A549 (cell line): ENCODE data around the gene PGM2L1. TPM values are rescaled to one million over a fixed set of nuclear protein-coding genes. Genes with fewer than 3 reads are reported as not detected.
"Not testable (repeated sequence)": the region's sequence is repeated elsewhere in the genome, so short reads cannot be mapped to it uniquely, and the experiment has no call there.

Source experiments
- ATAC-seq, 2 experiments: fragments of 200-7000 bp in 1 of 2; fragments of >200 bp in 1 of 2; cut with Nextera tagmentation in 1 of 2; cut with Tn5 transposase in 1 of 2; 3 replicates each; pipeline versions ENCODE4 v1.8.0 to v1.9.1; 2018 to 2020; ENCODE audit warnings: mild to moderate bottlenecking in 1 of 2, moderate library complexity in 1 of 2
- CTCF ChIA-PET: fragments of 300-600 bp; sonication (Branson Sonifier 250); formaldehyde crosslinking; extraction: SDS; loops from one replicate; lab custom pipeline; 2021; ENCODE audit warnings: antibody characterized with exemption, inconsistent platforms; lab: Yijun Ruan, JAX
- POLR2A ChIA-PET: fragments of 350-600 bp; formaldehyde crosslinking; extraction: SDS; loops from one replicate; lab custom pipeline; 2021; ENCODE audit warnings: antibody characterized with exemption, inconsistent platforms; lab: Yijun Ruan, JAX
- DNase-seq, 2 experiments: peaks; one replicate each; pipeline versions ENCODE4 v3.0.0 to v3.0.0-alpha.2; 2011 to 2016; ENCODE audit warnings: low read depth in 1 of 2, low spot score in 1 of 2
- FAIRE-seq: peaks from 2 replicates; lab custom pipeline; 2011; peaks lifted over from hg19 to GRCh38; lab: Jason Lieb, UNC
- H3K27ac ChIP-seq, 2 experiments: fragments of >200 bp; sonication (Bioruptor Twin); formaldehyde crosslinking; 3 replicates each; pipeline ENCODE4 v1.5.1; 2016 to 2017
- H3K4me1 ChIP-seq: fragments of >200 bp; sonication (Bioruptor Twin); formaldehyde crosslinking; 3 replicates; pipeline ENCODE4 v1.6.1; 2016
- H3K4me2 ChIP-seq: fragments of >200 bp; sonication (Bioruptor Twin); formaldehyde crosslinking; 3 replicates; pipeline ENCODE4 v1.6.1; 2016
- H3K4me3 ChIP-seq: fragments of >200 bp; sonication (Bioruptor Twin); formaldehyde crosslinking; 3 replicates; pipeline ENCODE4 v1.5.1; 2016
- H3K9me3 ChIP-seq: fragments of >200 bp; sonication (Bioruptor Twin); formaldehyde crosslinking; 3 replicates; pipeline ENCODE4 v1.6.1; 2016
- CHD2 ChIP-seq: fragments of 150-350 bp; IDR thresholded peaks from 2 replicates; pipeline ENCODE4 v1.6.1; 2014; ENCODE audit warnings: low read length; ENCODE audit not compliant: partially characterized antibody
- FOSB ChIP-seq: fragments of 250-450 bp; sonication (Bioruptor Pico); IDR thresholded peaks from 2 replicates; pipeline ENCODE4 v1.5.0; 2020; ENCODE audit warnings: mild to moderate bottlenecking, moderate library complexity
- FOSL2 ChIP-seq, 2 experiments: fragments of 450-650 bp in 1 of 2; fragments of >200 bp in 1 of 2; sonication (Bioruptor Twin) in 1 of 2; formaldehyde crosslinking; IDR thresholded peaks; 2 replicates each; pipeline versions ENCODE4 v1.5.0 to v1.6.1; 2016 to 2020; ENCODE audit warnings: mild to moderate bottlenecking in 1 of 2, moderate library complexity in 1 of 2
- FOXS1 ChIP-seq: fragments of 250-450 bp; sonication (Bioruptor Pico); IDR thresholded peaks from 2 replicates; pipeline ENCODE4 v1.5.0; 2020; ENCODE audit warnings: mild to moderate bottlenecking, moderate library complexity
- HOXB13 ChIP-seq: fragments of 250-450 bp; sonication (Bioruptor Pico); IDR thresholded peaks from 2 replicates; pipeline ENCODE4 v1.5.0; 2020; ENCODE audit warnings: low read depth, mild to moderate bottlenecking, moderate library complexity
- HOXB5 ChIP-seq: fragments of 250-450 bp; sonication (Bioruptor Pico); IDR thresholded peaks from 2 replicates; pipeline ENCODE4 v1.5.0; 2020; ENCODE audit warnings: mild to moderate bottlenecking, moderate library complexity
- NPAS2 ChIP-seq: fragments of 250-450 bp; sonication (Bioruptor Pico); IDR thresholded peaks from 2 replicates; pipeline ENCODE4 v1.8.0; 2022; ENCODE audit warnings: mild to moderate bottlenecking, moderate library complexity, borderline replicate concordance
- PHF8 ChIP-seq: fragments of 200-600 bp; sonication (generic); IDR thresholded peaks from 2 replicates; pipeline ENCODE4 v1.6.1; 2016; ENCODE audit warnings: low read depth, mild to moderate bottlenecking, antibody characterized with exemption, moderate library complexity, borderline replicate concordance
- POLR2A ChIP-seq: IDR thresholded peaks from 2 replicates; pipeline ENCODE4 v1.6.1; 2012; ENCODE audit warnings: mild to moderate bottlenecking, low read length
- RCOR1 ChIP-seq: fragments of 150-350 bp; IDR thresholded peaks from 2 replicates; pipeline ENCODE4 v1.6.1; 2014; ENCODE audit warnings: antibody characterized with exemption, low read length, low read depth
- SREBF2 ChIP-seq: fragments of 450-650 bp; IDR thresholded peaks from 2 replicates; pipeline ENCODE4 v1.6.1; 2014; ENCODE audit warnings: mild to moderate bottlenecking, moderate library complexity
- TFCP2L1 ChIP-seq: fragments of 250-450 bp; sonication (Bioruptor Pico); IDR thresholded peaks from 2 replicates; pipeline ENCODE4 v1.5.0; 2021; ENCODE audit warnings: mild to moderate bottlenecking
- ZC3H11A ChIP-seq: fragments of 450-650 bp; IDR thresholded peaks from 2 replicates; pipeline ENCODE4 v1.6.1; 2014; ENCODE audit warnings: antibody characterized with exemption, mild to moderate bottlenecking
- ZNF302 ChIP-seq: fragments of 250-450 bp; sonication (Bioruptor Pico); IDR thresholded peaks from 2 replicates; pipeline ENCODE4 v1.9.0; 2021; ENCODE audit warnings: inconsistent platforms, mild to moderate bottlenecking, moderate library complexity
- WGBS: methylation state at CpG from one replicate; pipeline ENCODE4 v1.1.6; 2017; ENCODE audit errors: missing lambda C conversion rate; 5-methylcytosine and 5-hydroxymethylcytosine counted together
- polyA plus RNA-seq, 4 experiments: library from polyadenylated mRNA; depleted of rRNA in 3 of 4; stranded (reverse); fragments of >200 nt; fragmentation: RNase III in 1 of 4; extraction: RNeasy Plus Mini Kit Qiagen cat#74134 plus additional on column Dnase treatment in 1 of 4; gene quantifications; 2 replicates in 3 of 4; 3 replicates in 1 of 4; pipeline ENCODE4 v1.2.3, GENCODE V29; 2011 to 2017
- TF ChIP-seq, protein P1 (sequence below): fragments of 250-450 bp; sonication (Bioruptor Pico); IDR thresholded peaks from 2 replicates; pipeline ENCODE4 v1.5.0; 2020; ENCODE audit warnings: low read depth, mild to moderate bottlenecking, moderate library complexity
- TF ChIP-seq, protein P2 (sequence below): fragments of 450-650 bp; IDR thresholded peaks from 2 replicates; pipeline ENCODE4 v1.6.1; 2014; ENCODE audit warnings: antibody characterized with exemption
- TF ChIP-seq, protein P3 (sequence below): IDR thresholded peaks from 2 replicates; pipeline ENCODE4 v1.6.1; 2012; ENCODE audit warnings: low read depth, borderline replicate concordance
- TF ChIP-seq, protein P4 (sequence below): IDR thresholded peaks from 2 replicates; pipeline ENCODE4 v1.6.1; 2012

Gene PGM2L1
- polyA plus RNA-seq, 2 of the 4 experiments (the other 2 are of a cell fraction): 21.8 to 23.5 TPM

DNA sequence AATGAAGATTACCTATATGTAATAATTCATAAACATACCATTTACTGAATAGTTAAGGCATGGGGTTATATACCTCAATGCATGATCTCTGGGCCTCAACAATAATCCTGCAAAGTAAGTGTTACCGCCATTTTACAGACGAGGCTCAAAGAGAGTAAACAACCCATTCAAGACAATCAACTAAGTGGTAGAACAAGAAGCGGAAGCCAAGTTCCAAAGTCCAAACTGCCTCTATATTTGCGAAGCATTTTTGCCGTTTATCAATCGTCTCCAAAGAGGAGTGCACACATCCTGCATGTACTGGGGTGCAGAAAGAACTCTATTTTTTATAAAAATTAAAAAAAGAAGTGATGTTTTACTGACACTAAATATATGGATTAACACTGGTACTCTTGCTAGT lies 59.3 kb downstream of the PGM2L1 start (continued):
- TF ChIP-seq SREBF2: no peak
- TF ChIP-seq, all 56 proteins: peak for 0

DNA sequence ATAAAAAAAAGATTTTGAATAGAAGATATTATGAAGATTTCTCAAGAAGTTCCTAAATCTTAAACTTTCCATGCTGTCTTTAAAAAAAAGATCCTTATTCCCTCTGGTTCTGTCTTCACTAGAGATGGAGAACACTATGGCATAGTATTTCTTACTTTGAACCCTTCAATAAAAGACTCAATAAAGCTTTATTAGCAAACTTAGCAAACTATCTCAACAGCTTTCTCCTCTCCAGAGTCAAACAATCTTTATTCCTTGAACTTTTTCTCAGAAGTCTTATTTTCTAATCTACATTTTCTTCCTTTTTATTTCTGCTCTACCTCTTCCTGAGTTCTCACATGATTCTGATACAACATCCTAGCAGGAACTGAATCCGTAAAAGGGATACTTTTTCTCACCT lies 65.0 kb downstream of the PGM2L1 start:
- ChIA-PET CTCF (interaction anchor here (4.0 kb wide), 1 partner anchor 78 kb away, joined by 20 read pairs; no protein-coding TSS in a partner anchor), POLR2A (no interaction called here)
- ATAC-seq: no peak
- H3K9me3 ChIP-seq: no peaks in the 10 kb centered on the region
- DNase-seq: no peak
- no peak overlapping the region for H3K4me2 ChIP-seq
- peaks cover 18% of the 10 kb centered on the region for H3K4me1 ChIP-seq
- no peak overlapping the region for H3K27ac ChIP-seq
- FAIRE-seq: no peak
- 90% methylated on average over 1 of the region's 1 CpG for WGBS
- TF ChIP-seq FOXS1 (CRISPR knock-in tag): no peak
- TF ChIP-seq, protein P1, sequence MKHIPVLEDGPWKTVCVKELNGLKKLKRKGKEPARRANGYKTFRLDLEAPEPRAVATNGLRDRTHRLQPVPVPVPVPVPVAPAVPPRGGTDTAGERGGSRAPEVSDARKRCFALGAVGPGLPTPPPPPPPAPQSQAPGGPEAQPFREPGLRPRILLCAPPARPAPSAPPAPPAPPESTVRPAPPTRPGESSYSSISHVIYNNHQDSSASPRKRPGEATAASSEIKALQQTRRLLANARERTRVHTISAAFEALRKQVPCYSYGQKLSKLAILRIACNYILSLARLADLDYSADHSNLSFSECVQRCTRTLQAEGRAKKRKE (CRISPR knock-in tag): no peak
- H3K4me3 ChIP-seq: no peak overlapping the region

DNA sequence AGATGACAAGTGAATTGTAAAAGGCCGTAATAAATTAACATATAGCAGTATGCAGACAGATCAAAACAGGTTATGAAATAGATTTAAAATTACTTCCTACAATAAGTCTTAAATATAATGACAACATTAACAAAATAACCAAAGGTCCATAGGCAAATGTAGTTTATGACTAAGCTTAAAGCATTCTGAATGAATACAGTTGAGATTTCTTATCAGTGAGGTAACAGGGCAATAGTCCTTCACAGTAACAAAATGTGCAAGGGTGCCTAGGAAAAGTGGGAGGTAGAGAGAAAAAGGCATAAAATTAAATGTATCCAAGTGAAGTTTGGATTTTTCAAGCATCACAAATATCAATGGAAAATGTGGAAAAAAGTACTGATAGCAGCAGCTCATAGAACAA lies 65.9 kb downstream of the PGM2L1 start:
- H3K4me1 ChIP-seq: peaks cover 18% of the 10 kb centered on the region
- ATAC-seq (no peak), FAIRE-seq (no peak), DNase-seq (no peak)
- ChIA-PET CTCF (interaction anchor here (0.7 to 4.0 kb wide), 3 partner anchors 77 to 239 kb away, joined by 3 to 20 read pairs (median 3); no protein-coding TSS in a partner anchor), POLR2A (no interaction called here)
- H3K27ac ChIP-seq: no peak overlapping the region
- no peak overlapping the region for H3K4me2 ChIP-seq
- TF ChIP-seq, protein P2, sequence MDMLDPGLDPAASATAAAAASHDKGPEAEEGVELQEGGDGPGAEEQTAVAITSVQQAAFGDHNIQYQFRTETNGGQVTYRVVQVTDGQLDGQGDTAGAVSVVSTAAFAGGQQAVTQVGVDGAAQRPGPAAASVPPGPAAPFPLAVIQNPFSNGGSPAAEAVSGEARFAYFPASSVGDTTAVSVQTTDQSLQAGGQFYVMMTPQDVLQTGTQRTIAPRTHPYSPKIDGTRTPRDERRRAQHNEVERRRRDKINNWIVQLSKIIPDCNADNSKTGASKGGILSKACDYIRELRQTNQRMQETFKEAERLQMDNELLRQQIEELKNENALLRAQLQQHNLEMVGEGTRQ: no peak
- no peak for TF ChIP-seq TFCP2L1
- H3K4me3 ChIP-seq: no peak overlapping the region
- no peaks in the 10 kb centered on the region for H3K9me3 ChIP-seq
- 95% methylated on average over 1 of the region's 1 CpG for WGBS

DNA sequence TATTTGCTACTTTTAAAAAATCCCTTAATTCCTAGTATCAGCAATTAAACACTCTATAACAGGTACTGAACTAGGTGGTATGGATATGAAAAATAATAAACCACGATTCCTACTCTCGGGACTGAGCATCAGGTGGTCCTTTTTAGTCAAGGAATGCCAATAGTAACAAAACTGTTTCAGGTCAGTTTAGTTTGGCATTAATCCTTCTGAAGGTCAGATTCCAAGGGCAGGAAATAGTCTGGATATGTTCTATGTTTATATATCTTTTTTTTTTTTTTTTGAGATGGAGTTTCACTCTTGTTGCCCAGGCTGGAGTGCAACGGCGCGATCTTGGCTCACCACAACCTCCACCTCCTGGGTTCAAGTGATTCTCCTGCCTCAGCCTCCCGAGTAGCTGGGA lies 67.2 kb downstream of the PGM2L1 start:
- H3K27ac ChIP-seq, H3K4me2 ChIP-seq, ATAC-seq, FAIRE-seq, DNase-seq, POLR2A ChIA-PET, H3K4me3 ChIP-seq, H3K9me3 ChIP-seq: not testable (repeated sequence)
- peaks cover 18% of the 10 kb centered on the region for H3K4me1 ChIP-seq
- 92% methylated on average over 6 of the region's 6 CpGs for WGBS
- CTCF ChIA-PET: interaction anchor here (4.0 kb wide), 1 partner anchor 76 kb away, joined by 20 read pairs; no protein-coding TSS in a partner anchor

DNA sequence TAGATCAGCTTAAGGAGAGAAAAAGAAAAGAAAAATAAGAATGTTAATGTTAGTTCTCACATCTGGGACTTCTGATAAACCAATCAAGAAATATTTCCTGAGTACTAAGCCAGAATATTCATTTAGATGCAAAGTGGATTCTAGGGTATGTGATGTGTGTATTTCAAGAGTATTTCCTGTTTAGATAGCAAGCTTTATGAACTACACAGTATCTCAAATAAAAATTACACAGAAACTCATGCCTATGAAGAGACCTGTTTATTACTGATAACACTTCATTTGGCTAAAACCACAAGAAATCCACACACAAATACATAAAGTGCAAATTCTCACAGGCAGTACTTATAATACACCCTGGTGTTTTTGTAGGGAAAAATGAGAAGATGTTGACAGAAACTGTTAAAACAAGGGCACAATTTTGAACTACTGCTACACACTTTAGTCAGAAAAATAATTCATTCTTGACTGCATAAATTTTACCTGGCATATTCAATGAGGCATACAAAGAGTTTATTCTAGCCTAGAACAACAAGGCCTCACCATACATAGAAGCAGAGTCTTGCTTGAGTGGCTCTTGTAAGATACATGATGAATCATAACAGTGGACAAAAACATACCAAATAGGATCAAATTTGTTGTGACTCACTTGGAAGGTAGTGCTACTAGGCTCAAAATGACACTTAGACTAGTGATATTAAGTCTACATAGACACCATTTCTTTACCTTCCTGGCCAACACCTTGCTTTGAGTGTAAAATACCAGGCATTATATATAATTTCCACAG lies 68.0 kb downstream of the PGM2L1 start:
- peak; percentile 54; a peak in 3 of 6 replicates for ATAC-seq
- TF ChIP-seq POLR2A: no peak
- TF ChIP-seq FOSL2 (IDR thresholded peaks at IDR 0.05): peak; percentile 32; the same call in 1 of the 2 replicates
- 0 out of 2 replicates have a peak, but pooled peaks have one; percentile 23 for TF ChIP-seq FOSL2 (CRISPR knock-in tag; IDR thresholded peaks at IDR 0.05)
- Histone ChIP-seq H3K4me1 (peaks cover 18% of the 10 kb centered on the region), H3K4me3 (no peak overlapping the region), H3K9me3 (no peaks in the 10 kb centered on the region), H3K4me2 (no peak overlapping the region; the same call in 2 of the 3 replicates), H3K27ac (no peak overlapping the region)
- CTCF ChIA-PET: interaction anchor here (0.9 to 1.8 kb wide), 6 partner anchors 9 to 75 kb away, joined by 3 to 6 read pairs (median 4); no protein-coding TSS in a partner anchor
- POLR2A ChIA-PET: no interaction called here
- DNase-seq: no peak
- peak; percentile 79 for FAIRE-seq

DNA sequence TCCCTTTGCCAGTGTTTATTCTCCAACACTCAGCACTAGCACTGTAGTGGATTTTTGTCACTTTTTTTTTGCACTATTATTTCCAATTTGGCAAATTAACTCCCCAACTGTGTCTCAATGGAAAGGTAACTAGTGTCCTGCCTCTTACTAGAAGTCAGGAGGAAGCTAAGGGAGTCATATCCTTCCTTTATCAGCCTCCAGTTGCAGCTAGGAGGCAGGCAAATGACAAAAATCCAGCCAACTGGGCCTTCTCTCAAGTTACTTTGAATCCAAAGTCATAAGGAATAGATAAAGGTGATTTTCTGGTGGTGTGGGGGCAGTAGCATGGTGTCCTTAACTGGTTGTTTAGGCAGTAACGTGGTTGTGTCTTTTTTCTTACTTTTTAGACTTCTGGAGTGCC lies 71.2 kb downstream of the PGM2L1 start:
- ChIA-PET CTCF (interaction anchor here (1.3 kb wide), 1 partner anchor 25 kb away, joined by 3 read pairs; no protein-coding TSS in a partner anchor), POLR2A (interaction anchor here (0.5 kb wide), 1 partner anchor 274 kb away, joined by 8 read pairs; no protein-coding TSS in a partner anchor)
- Histone ChIP-seq H3K4me3 (no peak overlapping the region), H3K4me2 (no peak overlapping the region), H3K4me1 (peaks cover 13% of the 10 kb centered on the region), H3K9me3 (no peaks in the 10 kb centered on the region), H3K27ac (peak overlapping the region in 1 of 2 experiments; percentile 18; a peak in 1 of 6 replicates)
- DNase-seq (no peak), FAIRE-seq (no peak), ATAC-seq (no peak)
- 90% methylated on average over 1 of the region's 1 CpG for WGBS
- no peak for TF ChIP-seq ZNF302 (CRISPR knock-in tag)
- TF ChIP-seq NPAS2 (CRISPR knock-in tag): no peak
- TF ChIP-seq, protein P3, sequence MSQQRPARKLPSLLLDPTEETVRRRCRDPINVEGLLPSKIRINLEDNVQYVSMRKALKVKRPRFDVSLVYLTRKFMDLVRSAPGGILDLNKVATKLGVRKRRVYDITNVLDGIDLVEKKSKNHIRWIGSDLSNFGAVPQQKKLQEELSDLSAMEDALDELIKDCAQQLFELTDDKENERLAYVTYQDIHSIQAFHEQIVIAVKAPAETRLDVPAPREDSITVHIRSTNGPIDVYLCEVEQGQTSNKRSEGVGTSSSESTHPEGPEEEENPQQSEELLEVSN: no peak
- TF ChIP-seq, protein P2: no peak
- no peak for TF ChIP-seq TFCP2L1
- TF ChIP-seq, protein P4, sequence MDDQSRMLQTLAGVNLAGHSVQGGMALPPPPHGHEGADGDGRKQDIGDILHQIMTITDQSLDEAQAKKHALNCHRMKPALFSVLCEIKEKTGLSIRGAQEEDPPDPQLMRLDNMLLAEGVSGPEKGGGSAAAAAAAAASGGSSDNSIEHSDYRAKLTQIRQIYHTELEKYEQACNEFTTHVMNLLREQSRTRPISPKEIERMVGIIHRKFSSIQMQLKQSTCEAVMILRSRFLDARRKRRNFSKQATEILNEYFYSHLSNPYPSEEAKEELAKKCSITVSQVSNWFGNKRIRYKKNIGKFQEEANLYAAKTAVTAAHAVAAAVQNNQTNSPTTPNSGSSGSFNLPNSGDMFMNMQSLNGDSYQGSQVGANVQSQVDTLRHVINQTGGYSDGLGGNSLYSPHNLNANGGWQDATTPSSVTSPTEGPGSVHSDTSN: no peak
- no peak for TF ChIP-seq FOSB (CRISPR knock-in tag)
- no peak for TF ChIP-seq HOXB13 (CRISPR knock-in tag)
- TF ChIP-seq ZC3H11A: no peak
- TF ChIP-seq HOXB5 (CRISPR knock-in tag): no peak
- TF ChIP-seq POLR2A: no peak
- TF ChIP-seq PHF8: no peak
- no peak for TF ChIP-seq RCOR1
- TF ChIP-seq CHD2: no peak
